Trophoblast cell (in vitro differentiated cells and primary cell): ENCODE results near the gene OXNAD1.

Experiments used
- DNase-seq, 2 donors: peaks; one replicate each; pipeline ENCODE4 v3.0.0-alpha.2; 2016
- H2AFZ ChIP-seq: 2 replicates; pipeline ENCODE4 v1.6.1; 2013; ENCODE audit warnings: low read length, moderate library complexity, mild to moderate bottlenecking; ENCODE audit not compliant: insufficient read depth, poor library complexity
- H2AK5ac ChIP-seq: 2 replicates; pipeline ENCODE4 v1.6.1; 2013; ENCODE audit warnings: mild to moderate bottlenecking, low read length
- H2BK120ac ChIP-seq: 2 replicates; pipeline ENCODE4 v1.6.1; 2013; ENCODE audit warnings: low read length, mild to moderate bottlenecking, moderate library complexity; ENCODE audit not compliant: insufficient read depth, poor library complexity
- H2BK12ac ChIP-seq: 2 replicates; pipeline ENCODE4 v1.6.1; 2013; ENCODE audit warnings: mild to moderate bottlenecking, low read length, moderate library complexity
- H2BK5ac ChIP-seq: 2 replicates; pipeline ENCODE4 v1.6.1; 2013; ENCODE audit warnings: low read length, low read depth, moderate library complexity, mild to moderate bottlenecking; ENCODE audit not compliant: poor library complexity
- H3K14ac ChIP-seq: 2 replicates; pipeline ENCODE4 v1.6.1; 2013; ENCODE audit warnings: mild to moderate bottlenecking, low read length
- H3K18ac ChIP-seq: 2 replicates; pipeline ENCODE4 v1.6.1; 2013; ENCODE audit warnings: mild to moderate bottlenecking, low read length
- H3K23ac ChIP-seq: 2 replicates; pipeline ENCODE4 v1.6.1; 2013; ENCODE audit warnings: low read length
- H3K27ac ChIP-seq: 2 replicates; pipeline ENCODE4 v1.5.1; 2013; ENCODE audit warnings: low read depth, mild to moderate bottlenecking, inconsistent platforms, low read length, moderate library complexity
- H3K27me3 ChIP-seq: 2 replicates; pipeline ENCODE4 v1.6.1; 2013; ENCODE audit warnings: inconsistent platforms, mild to moderate bottlenecking, low read length, moderate library complexity; ENCODE audit not compliant: insufficient read depth
- H3K36me3 ChIP-seq, 2 experiments: 1 replicate in 1 of 2; 2 replicates in 1 of 2; pipeline ENCODE4 v1.6.1; 2013; ENCODE audit warnings: low read length in 2 of 2, mild to moderate bottlenecking in 2 of 2, moderate library complexity in 1 of 2; ENCODE audit not compliant: insufficient read depth in 2 of 2, control insufficient read depth in 1 of 2
- H3K4ac ChIP-seq: 2 replicates; pipeline ENCODE4 v1.6.1; 2013; ENCODE audit warnings: low read depth, mild to moderate bottlenecking, low read length, moderate library complexity
- H3K4me1 ChIP-seq, 2 experiments: 1 replicate in 1 of 2; 2 replicates in 1 of 2; pipeline ENCODE4 v1.6.1; 2013; ENCODE audit warnings: low read length in 2 of 2, mild to moderate bottlenecking in 2 of 2, moderate library complexity in 1 of 2; ENCODE audit not compliant: insufficient read depth in 2 of 2, control insufficient read depth in 1 of 2
- H3K4me2 ChIP-seq: 2 replicates; pipeline ENCODE4 v1.6.1; 2013; ENCODE audit warnings: inconsistent platforms, mild to moderate bottlenecking, low read length, moderate library complexity
- H3K4me3 ChIP-seq: 2 replicates; pipeline ENCODE4 v1.5.1; 2013; ENCODE audit warnings: mild to moderate bottlenecking, low read depth, low read length, inconsistent platforms
- H3K79me1 ChIP-seq: one replicate; pipeline ENCODE4 v1.6.1; 2013; ENCODE audit warnings: low read length
- H3K79me2 ChIP-seq: 2 replicates; pipeline ENCODE4 v1.6.1; 2013; ENCODE audit warnings: low read length, mild to moderate bottlenecking; ENCODE audit not compliant: control insufficient read depth, insufficient read depth, poor library complexity
- H3K9ac ChIP-seq: 2 replicates; pipeline ENCODE4 v1.6.1; 2013; ENCODE audit warnings: mild to moderate bottlenecking, low read length
- H3K9me3 ChIP-seq: 2 replicates; pipeline ENCODE4 v1.6.1; 2013; ENCODE audit warnings: low read depth, mild to moderate bottlenecking, control low read depth, inconsistent platforms, low read length; ENCODE audit not compliant: insufficient read depth
- H4K12ac ChIP-seq: 2 replicates; pipeline ENCODE4 v1.6.1; 2013; ENCODE audit warnings: low read depth, mild to moderate bottlenecking, low read length, moderate library complexity
- H4K8ac ChIP-seq: 2 replicates; pipeline ENCODE4 v1.6.1; 2013; ENCODE audit warnings: low read depth, mild to moderate bottlenecking, low read length, moderate library complexity
- H4K91ac ChIP-seq: one replicate; pipeline ENCODE4 v1.6.1; 2013; ENCODE audit warnings: low read depth, mild to moderate bottlenecking, low read length, moderate library complexity
- WGBS: extraction: QIAGEN DNeasy Blood & Tissue Kit; methylation state at CpG from one replicate; pipeline ENCODE4 v1.1.7; 2013; ENCODE audit warnings: missing lambda C conversion rate; ENCODE audit not compliant: insufficient read length, insufficient coverage; ENCODE audit errors: extremely low coverage; 5-methylcytosine and 5-hydroxymethylcytosine counted together

Gene OXNAD1

DNA sequence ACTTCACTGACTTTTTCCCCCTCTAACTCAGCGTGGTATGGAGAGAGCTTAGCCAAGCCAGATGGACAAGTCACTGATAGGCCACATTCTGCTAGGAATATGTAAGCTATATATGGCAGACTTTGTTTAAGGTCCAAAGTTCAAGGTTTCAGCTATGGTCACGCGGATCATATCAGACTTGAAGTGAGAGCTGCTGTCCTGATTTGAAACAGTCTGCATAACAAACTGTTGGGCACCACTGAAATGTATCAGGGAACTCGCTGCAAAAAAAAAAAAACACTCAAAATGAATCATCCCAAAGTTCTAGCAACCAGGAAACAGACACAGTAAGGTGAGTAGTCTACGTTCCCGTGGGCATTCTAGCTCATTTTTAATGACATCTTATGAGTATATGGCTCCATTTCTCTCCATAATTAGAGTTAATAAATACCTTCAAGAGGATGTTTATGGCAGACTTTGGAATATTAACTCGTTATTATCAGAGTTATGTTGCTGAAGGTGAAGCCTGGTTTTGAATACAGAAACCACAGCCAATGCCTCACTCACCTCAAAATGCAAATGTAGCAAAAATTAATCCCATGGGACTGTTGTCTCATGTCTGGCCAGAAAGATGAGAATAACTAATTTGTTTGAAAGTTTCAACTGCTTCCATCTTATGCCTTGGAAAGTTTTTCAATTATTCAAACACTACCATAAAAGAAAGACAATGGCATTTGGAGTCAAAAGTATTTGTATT is 12.6 kb upstream of the OXNAD1 start:
- no peak for DNase-seq
- Histone ChIP-seq H3K4me2 (no peak overlapping the region), H3K14ac (no peak overlapping the region), H3K79me2 (no peaks in the 10 kb centered on the region), H3K23ac (no peak overlapping the region), H3K9ac (no peak overlapping the region), H4K12ac (no peak overlapping the region), H3K18ac (no peak overlapping the region), H2BK12ac (no peak overlapping the region), H2AK5ac (no peak overlapping the region), H3K4me3 (no peak overlapping the region), H3K4ac (no peak overlapping the region), H4K8ac (no peak overlapping the region), H4K91ac (no peak overlapping the region), H3K4me1 (no peaks in the 10 kb centered on the region), H2AFZ (no peak overlapping the region), H3K9me3 (no peaks in the 10 kb centered on the region), H3K27ac (no peak overlapping the region), H3K27me3 (no peaks in the 10 kb centered on the region), H2BK5ac (no peak overlapping the region), H3K79me1 (no peaks in the 10 kb centered on the region), H2BK120ac (no peak overlapping the region), H3K36me3 (peaks cover 0 to 2% of the 10 kb centered on the region in 2 experiments)
- WGBS, result no CpG with 5 or more reads among the region's 7 CpGs

DNA sequence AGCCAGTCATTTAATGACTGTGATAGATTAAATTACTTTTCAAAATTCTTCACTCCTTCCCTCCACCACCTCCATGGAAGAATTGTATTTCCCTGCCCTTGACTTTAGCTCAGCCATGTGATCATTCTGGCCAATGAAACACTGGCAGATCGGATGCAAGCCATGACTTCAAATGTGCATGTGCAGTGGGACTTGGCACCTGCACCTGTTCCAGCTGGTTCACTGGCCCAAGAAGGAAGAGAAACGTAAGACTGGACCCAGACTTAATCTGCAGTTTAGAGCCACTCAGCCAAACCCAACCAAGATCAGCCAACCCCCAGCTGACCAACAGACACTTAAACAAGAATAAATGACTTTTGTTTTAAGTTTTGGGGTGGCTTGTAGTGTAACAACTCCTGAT is 12.0 kb upstream of the OXNAD1 start:
- Histone ChIP-seq H3K4me3 (no peak overlapping the region), H2BK12ac (no peak overlapping the region), H2BK5ac (no peak overlapping the region), H3K4me1 (no peaks in the 10 kb centered on the region), H4K12ac (no peak overlapping the region), H3K9me3 (no peaks in the 10 kb centered on the region), H3K23ac (no peak overlapping the region), H3K9ac (no peak overlapping the region), H2AK5ac (no peak overlapping the region), H4K8ac (no peak overlapping the region), H4K91ac (no peak overlapping the region), H3K27ac (no peak overlapping the region), H3K4ac (no peak overlapping the region), H3K18ac (no peak overlapping the region), H3K27me3 (no peaks in the 10 kb centered on the region), H2BK120ac (no peak overlapping the region), H3K14ac (no peak overlapping the region), H3K4me2 (no peak overlapping the region), H3K36me3 (peaks cover 0 to 2% of the 10 kb centered on the region in 2 experiments), H3K79me1 (no peaks in the 10 kb centered on the region), H2AFZ (no peak overlapping the region), H3K79me2 (no peaks in the 10 kb centered on the region)
- DNase-seq, result no peak
- WGBS, result no CpG with 5 or more reads among the region's 2 CpGs

DNA sequence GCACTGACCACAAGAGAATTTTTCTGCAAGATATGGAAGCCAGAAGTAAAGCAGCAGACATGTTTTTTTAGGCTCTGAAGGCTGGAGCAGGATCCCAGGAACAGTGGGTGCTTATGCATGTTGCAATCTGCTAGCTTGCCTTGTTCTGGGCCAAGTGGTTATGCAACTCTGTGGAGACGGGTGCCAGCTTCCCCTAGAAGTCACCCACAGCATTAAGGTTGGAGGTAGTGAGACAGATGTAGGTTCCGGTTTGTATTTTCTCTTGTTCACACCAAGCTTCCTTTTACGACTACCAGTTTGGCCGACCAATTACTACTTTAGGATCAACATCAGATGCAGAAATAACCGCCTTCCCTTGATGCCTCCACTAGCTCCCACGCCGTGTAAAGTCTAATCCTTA is 11.4 kb upstream of the OXNAD1 start:
- Histone ChIP-seq H3K36me3 (peaks cover 0 to 2% of the 10 kb centered on the region in 2 experiments), H4K12ac (no peak overlapping the region), H3K9me3 (no peaks in the 10 kb centered on the region), H3K79me1 (no peaks in the 10 kb centered on the region), H4K8ac (no peak overlapping the region), H3K23ac (no peak overlapping the region), H3K18ac (no peak overlapping the region), H2BK12ac (no peak overlapping the region), H3K27me3 (no peaks in the 10 kb centered on the region), H3K9ac (no peak overlapping the region), H3K4me3 (no peak overlapping the region), H3K4me1 (no peaks in the 10 kb centered on the region), H2AFZ (no peak overlapping the region), H2AK5ac (no peak overlapping the region), H3K4ac (no peak overlapping the region), H4K91ac (no peak overlapping the region), H2BK5ac (no peak overlapping the region), H3K14ac (no peak overlapping the region), H3K4me2 (no peak overlapping the region), H3K27ac (no peak overlapping the region), H3K79me2 (no peaks in the 10 kb centered on the region), H2BK120ac (no peak overlapping the region)
- DNase-seq, result no peak
- WGBS, result no CpG with 5 or more reads among the region's 7 CpGs

DNA sequence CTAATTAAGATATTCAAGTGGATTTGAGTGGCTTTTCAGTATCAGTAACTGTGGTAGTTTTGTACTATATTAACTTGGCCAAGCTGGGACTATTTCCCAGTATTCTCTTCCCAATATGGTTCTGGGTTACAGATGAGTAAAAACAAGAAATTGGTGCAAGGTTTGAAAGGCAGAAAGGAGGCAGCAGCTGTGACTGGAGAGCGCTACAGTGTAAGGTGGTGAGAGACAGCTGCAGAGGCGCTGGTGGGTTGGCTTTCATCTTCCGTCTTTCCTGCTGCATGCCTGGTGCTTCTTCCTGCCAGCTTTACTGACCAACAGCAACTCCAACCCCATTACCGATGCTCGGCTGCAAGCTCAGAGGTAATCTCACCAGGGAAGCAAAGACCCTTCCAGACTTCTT is 10.1 kb upstream of the OXNAD1 start:
- H2AFZ ChIP-seq, result no peak overlapping the region
- no peak overlapping the region for H2BK12ac ChIP-seq
- no CpG with 5 or more reads among the region's 5 CpGs for WGBS
- no peak overlapping the region for H3K4me3 ChIP-seq
- no peaks in the 10 kb centered on the region for H3K27me3 ChIP-seq
- no peaks in the 10 kb centered on the region for H3K9me3 ChIP-seq
- H2AK5ac ChIP-seq, result no peak overlapping the region
- H4K8ac ChIP-seq, result no peak overlapping the region
- H3K36me3 ChIP-seq, result peaks cover 0 to 7% of the 10 kb centered on the region in 2 experiments
- no peak overlapping the region for H3K14ac ChIP-seq
- H4K91ac ChIP-seq, result no peak overlapping the region
- no peak overlapping the region for H3K23ac ChIP-seq
- H2BK120ac ChIP-seq, result no peak overlapping the region
- no peaks in the 10 kb centered on the region for H3K79me2 ChIP-seq
- DNase-seq, result no peak
- H3K18ac ChIP-seq, result no peak overlapping the region
- H3K4me1 ChIP-seq, result no peaks in the 10 kb centered on the region
- no peak overlapping the region for H3K4me2 ChIP-seq
- H3K79me1 ChIP-seq, result no peaks in the 10 kb centered on the region
- H2BK5ac ChIP-seq, result no peak overlapping the region
- no peak overlapping the region for H4K12ac ChIP-seq
- H3K4ac ChIP-seq, result no peak overlapping the region
- no peak overlapping the region for H3K9ac ChIP-seq
- no peak overlapping the region for H3K27ac ChIP-seq
